Duodenal mucosa (tissue), 2 donors: ENCODE results near the gene IL27RA.

ENCODE experiments used
- H3K27ac ChIP-seq: one replicate; pipeline ENCODE4 v1.7.0; 2013; ENCODE audit warnings: low read depth, low read length
- H3K27me3 ChIP-seq, 2 donors: one replicate each; pipeline ENCODE4 v1.7.0; 2013; ENCODE audit warnings: low read length in 2 of 2, control low read depth in 1 of 2; ENCODE audit not compliant: insufficient read depth in 2 of 2, control insufficient read depth in 1 of 2
- H3K36me3 ChIP-seq, 2 donors: one replicate each; pipeline ENCODE4 v1.7.0; 2013; ENCODE audit warnings: low read length in 2 of 2, control low read depth in 1 of 2; ENCODE audit not compliant: insufficient read depth in 2 of 2, control insufficient read depth in 1 of 2
- H3K4me1 ChIP-seq, 2 donors: one replicate each; pipeline ENCODE4 v1.7.0; 2013; ENCODE audit warnings: low read length in 2 of 2, control low read depth in 1 of 2; ENCODE audit not compliant: insufficient read depth in 2 of 2, control insufficient read depth in 1 of 2
- H3K4me3 ChIP-seq, 2 donors: one replicate each; pipeline ENCODE4 v1.7.0; 2013; ENCODE audit warnings: low read length in 2 of 2, low read depth in 1 of 2
- H3K9ac ChIP-seq, 2 donors: one replicate each; pipeline ENCODE4 v1.7.0; 2013; ENCODE audit warnings: low read length in 2 of 2, low read depth in 1 of 2
- H3K9me3 ChIP-seq, 2 donors: one replicate each; pipeline ENCODE4 v1.7.0; 2013; ENCODE audit warnings: low read length in 2 of 2, control low read depth in 1 of 2; ENCODE audit not compliant: control insufficient read depth in 1 of 2

Gene IL27RA

DNA sequence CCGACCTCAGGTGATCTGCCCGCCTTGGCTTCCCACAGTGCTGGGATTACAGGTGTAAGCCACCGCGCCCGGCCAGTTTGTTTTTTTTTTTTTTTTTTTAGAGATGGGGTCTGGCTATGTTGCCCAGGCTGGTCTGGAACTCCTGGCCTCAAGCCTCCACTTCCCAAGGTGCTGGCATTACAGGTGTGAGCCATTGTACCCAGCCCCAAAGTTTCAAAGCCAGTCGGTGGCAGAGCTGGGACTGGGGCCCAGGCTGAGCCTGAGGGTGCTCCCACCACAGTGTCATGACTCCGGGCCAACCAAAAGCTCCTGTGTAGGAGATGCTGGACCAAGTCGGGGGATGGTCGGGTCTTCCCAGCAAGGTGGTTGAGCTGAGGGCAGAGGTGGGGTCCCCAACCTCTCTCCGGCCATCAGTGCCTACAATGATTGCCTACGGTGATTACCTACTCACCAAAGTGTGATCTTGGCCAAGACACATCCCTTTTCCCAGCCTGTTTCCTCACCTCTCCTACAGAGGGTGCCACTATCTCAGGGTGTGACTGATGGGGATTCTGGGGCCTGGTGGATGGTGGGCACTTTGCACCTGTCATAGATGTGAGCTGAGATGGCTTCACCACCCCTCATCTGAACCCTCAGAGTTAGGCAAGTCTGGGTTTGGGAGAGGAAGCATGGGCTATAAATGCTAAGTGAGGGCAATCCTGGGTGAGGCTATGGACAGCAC, 64.9 kb downstream of the IL27RA start:
- Histone ChIP-seq H3K27ac (no peak overlapping the region), H3K9ac (no peak overlapping the region), H3K36me3 (peaks cover 14 to 26% of the 10 kb centered on the region in 2 donors), H3K27me3 (no peaks in the 10 kb centered on the region), H3K4me1 (peaks cover 0 to 5% of the 10 kb centered on the region in 2 donors), H3K4me3 (no peak overlapping the region), H3K9me3 (peaks cover 6 to 7% of the 10 kb centered on the region in 2 donors)

- Histone ChIP-seq H3K4me1 (peaks cover 0 to 7% of the 10 kb centered on the region in 2 donors), H3K9me3 (peaks cover 6 to 7% of the 10 kb centered on the region in 2 donors), H3K4me3 (no peak overlapping the region), H3K27me3 (no peaks in the 10 kb centered on the region), H3K36me3 (peaks cover 16 to 33% of the 10 kb centered on the region in 2 donors), H3K27ac (no peak overlapping the region), H3K9ac (no peak overlapping the region)
These were observed 66.1 kb downstream of the IL27RA start for GRCh38 chr19:14097532-14098151.

- H3K27ac ChIP-seq, result no peak overlapping the region
- no peak overlapping the region for H3K4me3 ChIP-seq
- H3K4me1 ChIP-seq, result peaks cover 0 to 7% of the 10 kb centered on the region in 2 donors
- H3K9ac ChIP-seq, result no peak overlapping the region
- no peaks in the 10 kb centered on the region for H3K9me3 ChIP-seq
- H3K36me3 ChIP-seq, result peaks cover 22 to 47% of the 10 kb centered on the region in 2 donors
- no peaks in the 10 kb centered on the region for H3K27me3 ChIP-seq
These were observed 69.5 kb downstream of the IL27RA start for GRCh38 chr19:14101003-14101545.

- Histone ChIP-seq H3K9me3 (no peaks in the 10 kb centered on the region), H3K4me1 (peaks cover 0 to 7% of the 10 kb centered on the region in 2 donors), H3K27me3 (no peaks in the 10 kb centered on the region), H3K27ac (no peak overlapping the region), H3K4me3 (no peak overlapping the region), H3K36me3 (peaks cover 14 to 43% of the 10 kb centered on the region in 2 donors), H3K9ac (no peak overlapping the region)
These were observed 70.6 kb downstream of the IL27RA start for GRCh38 chr19:14102102-14102696.

GRCh38 chr19:14102756-14103155, 71.2 kb downstream of the IL27RA start:
- no peaks in the 10 kb centered on the region for H3K9me3 ChIP-seq
- H3K27ac ChIP-seq, result no peak overlapping the region
- peaks cover 0 to 7% of the 10 kb centered on the region in 2 donors for H3K4me1 ChIP-seq
- no peak overlapping the region for H3K4me3 ChIP-seq
- peaks cover 14 to 42% of the 10 kb centered on the region in 2 donors for H3K36me3 ChIP-seq
- no peaks in the 10 kb centered on the region for H3K27me3 ChIP-seq
- no peak overlapping the region for H3K9ac ChIP-seq
